HEK293 (cell line): ENCODE results near the gene MED17.
"Not testable (repeated sequence)": the region's sequence is repeated elsewhere in the genome, so short reads cannot be mapped to it uniquely, and the experiment has no call there.

Source experiments
- CTCF ChIA-PET: fragments of 350-600 bp; formaldehyde crosslinking; extraction: SDS; loops from one replicate; lab custom pipeline; 2021; ENCODE audit warnings: antibody characterized with exemption; lab: Yijun Ruan, JAX
- POLR2A ChIA-PET: fragments of 300-600 bp; formaldehyde crosslinking; extraction: SDS; loops from one replicate; lab custom pipeline; 2020; ENCODE audit warnings: antibody characterized with exemption, inconsistent platforms; lab: Yijun Ruan, JAX
- H3K27ac ChIP-seq: fragments of 200-500 bp; sonication (Bioruptor generic); 2 replicates; pipeline ENCODE4 v1.5.1; 2014; ENCODE audit warnings: low read depth, low read length, control low read depth, inconsistent platforms; ENCODE audit errors: extremely low read depth
- H3K36me3 ChIP-seq, 2 experiments: fragments of 200-500 bp in 1 of 2; sonication (Bioruptor generic) in 1 of 2; 1 replicate in 1 of 2; 2 replicates in 1 of 2; pipeline ENCODE4 v1.5.1; 2014 to 2017; ENCODE audit warnings: inconsistent platforms in 2 of 2, low read length in 2 of 2; ENCODE audit not compliant: control insufficient read depth in 2 of 2, insufficient read depth in 1 of 2
- H3K4me1 ChIP-seq: fragments of 200-500 bp; sonication (Bioruptor generic); 2 replicates; pipeline ENCODE4 v1.5.1; 2014; ENCODE audit warnings: mild to moderate bottlenecking, low read length, inconsistent platforms; ENCODE audit not compliant: control insufficient read depth, insufficient read depth
- H3K4me3 ChIP-seq: 2 replicates; pipeline ENCODE4 v1.5.1; 2011; ENCODE audit warnings: low read depth, mild to moderate bottlenecking, control low read depth, low read length, moderate library complexity
- H3K9me3 ChIP-seq: fragments of 200-500 bp; sonication (Bioruptor generic); 2 replicates; pipeline ENCODE4 v1.5.1; 2014; ENCODE audit warnings: low read depth, low read length, inconsistent platforms; ENCODE audit not compliant: control insufficient read depth, insufficient read depth
- BCL6B ChIP-seq: fragments of 450-650 bp; formaldehyde crosslinking; IDR thresholded peaks from 2 replicates; pipeline ENCODE4 v1.5.1; 2017; ENCODE audit warnings: missing biosample characterization, missing genetic modification characterization
- ELK4 ChIP-seq: IDR thresholded peaks from 2 replicates; pipeline ENCODE4 v1.6.1; 2011; ENCODE audit warnings: mild to moderate bottlenecking, low read depth, low read length, borderline replicate concordance
- OSR2 ChIP-seq: fragments of 450-650 bp; formaldehyde crosslinking; IDR thresholded peaks from 2 replicates; pipeline ENCODE4 v1.5.1; 2016; ENCODE audit warnings: missing biosample characterization, missing genetic modification characterization
- PATZ1 ChIP-seq: fragments of 450-650 bp; formaldehyde crosslinking; IDR thresholded peaks from 2 replicates; pipeline ENCODE4 v1.5.1; 2016; ENCODE audit warnings: missing biosample characterization, missing genetic modification characterization
- PRDM2 ChIP-seq: fragments of 450-650 bp; formaldehyde crosslinking; IDR thresholded peaks from 2 replicates; pipeline ENCODE4 v1.5.1; 2016; ENCODE audit warnings: missing biosample characterization, missing genetic modification characterization, borderline replicate concordance
- ZBTB48 ChIP-seq: fragments of 450-650 bp; formaldehyde crosslinking; IDR thresholded peaks from 2 replicates; pipeline ENCODE4 v1.5.1; 2016; ENCODE audit warnings: missing biosample characterization, missing genetic modification characterization
- ZNF148 ChIP-seq: fragments of 450-650 bp; formaldehyde crosslinking; IDR thresholded peaks from 2 replicates; pipeline ENCODE4 v1.5.0; 2017; ENCODE audit warnings: missing biosample characterization, missing genetic modification characterization, borderline replicate concordance
- ZNF174 ChIP-seq: fragments of 450-650 bp; formaldehyde crosslinking; IDR thresholded peaks from 2 replicates; pipeline ENCODE4 v1.5.0; 2017; ENCODE audit warnings: missing biosample characterization, mild to moderate bottlenecking, missing genetic modification characterization
- ZNF214 ChIP-seq: fragments of 450-650 bp; formaldehyde crosslinking; IDR thresholded peaks from 2 replicates; pipeline ENCODE4 v1.5.1; 2017; ENCODE audit warnings: missing biosample characterization, mild to moderate bottlenecking, missing genetic modification characterization, borderline replicate concordance
- ZNF239 ChIP-seq: fragments of 450-650 bp; formaldehyde crosslinking; IDR thresholded peaks from 2 replicates; pipeline ENCODE4 v1.5.1; 2016; ENCODE audit warnings: missing biosample characterization, missing genetic modification characterization
- ZNF433 ChIP-seq: fragments of 450-650 bp; formaldehyde crosslinking; IDR thresholded peaks from 2 replicates; pipeline ENCODE4 v1.5.1; 2016; ENCODE audit warnings: missing biosample characterization, missing genetic modification characterization, low read depth
- ZNF513 ChIP-seq: fragments of 450-650 bp; IDR thresholded peaks from 2 replicates; pipeline ENCODE4 v1.5.1; 2018; ENCODE audit warnings: missing biosample characterization, missing genetic modification characterization
- ZNF560 ChIP-seq: fragments of 450-650 bp; formaldehyde crosslinking; IDR thresholded peaks from 2 replicates; pipeline ENCODE4 v1.5.1; 2017; ENCODE audit warnings: missing biosample characterization, missing genetic modification characterization, borderline replicate concordance
- ZNF626 ChIP-seq: fragments of 450-650 bp; sonication (Bioruptor Pico); formaldehyde crosslinking; IDR thresholded peaks from 2 replicates; pipeline ENCODE4 v1.5.1; 2018; ENCODE audit warnings: missing biosample characterization, missing genetic modification characterization, inconsistent platforms
- TF ChIP-seq, protein P1 (sequence below): fragments of 450-650 bp; formaldehyde crosslinking; IDR thresholded peaks from 2 replicates; pipeline ENCODE4 v1.5.1; 2016; ENCODE audit warnings: missing biosample characterization, missing genetic modification characterization, low read depth

The MED17 gene

DNA sequence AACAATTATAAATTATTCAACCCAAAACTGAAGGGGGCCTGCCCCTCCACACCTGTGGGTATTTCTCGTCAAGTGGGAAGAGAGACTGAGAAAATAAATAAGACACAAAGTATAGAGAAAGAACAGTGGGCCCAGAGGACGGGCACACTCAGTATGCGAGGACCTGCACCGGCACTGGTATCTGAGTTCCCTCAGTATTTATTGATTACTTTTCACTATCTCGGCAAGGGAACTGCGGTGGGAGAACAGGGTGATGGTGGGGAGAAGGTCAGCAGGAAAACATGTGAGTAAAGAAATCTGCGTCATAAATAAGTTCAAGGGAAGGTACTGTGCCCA is 39.4 kb upstream of the MED17 start (continued):
- TF ChIP-seq ZNF560, result no peak
- no peak for TF ChIP-seq ZNF148 (tag by site-specific recombination)
- TF ChIP-seq PATZ1 (tag by site-specific recombination), result no peak

- POLR2A ChIA-PET, result interaction anchor here (1.4 kb wide), 1 partner anchor 39 kb away, joined by 4 read pairs; the partner anchor contains the start of gene MED17
- H3K4me1 ChIP-seq, H3K4me3 ChIP-seq, CTCF ChIA-PET, H3K9me3 ChIP-seq, H3K36me3 ChIP-seq, H3K27ac ChIP-seq: not testable (repeated sequence)
Measured at GRCh38 chr11:93745005-93745755, 38.9 kb upstream of the MED17 start.

DNA sequence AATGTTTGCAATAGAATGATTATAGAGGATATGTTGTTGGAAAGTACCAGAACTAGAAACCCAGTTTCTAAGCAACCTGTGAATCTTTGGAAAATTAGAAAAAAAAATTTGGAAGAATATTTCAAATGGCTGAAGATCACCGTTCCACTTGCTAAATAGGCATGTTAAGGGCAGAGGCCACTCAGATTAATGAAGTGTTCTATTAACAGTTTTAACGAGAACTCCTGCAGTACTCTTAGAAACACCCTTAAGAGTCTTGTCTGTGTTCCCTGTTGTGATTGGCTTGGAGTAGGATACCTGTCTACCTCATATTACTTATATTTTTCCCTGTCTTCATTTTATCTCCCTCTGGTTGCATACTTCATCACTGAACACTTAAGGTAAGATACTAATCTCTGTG is 38.0 kb upstream of the MED17 start:
- Histone ChIP-seq H3K27ac (no peak overlapping the region), H3K4me1 (no peaks in the 10 kb centered on the region), H3K4me3 (no peak overlapping the region), H3K9me3 (no peaks in the 10 kb centered on the region), H3K36me3 (peaks cover 0 to 7% of the 10 kb centered on the region in 2 experiments; a peak in 2 of 3 replicates)
- CTCF ChIA-PET, result no interaction called here
- POLR2A ChIA-PET, result interaction anchor here (1.4 kb wide), 1 partner anchor 38 kb away, joined by 4 read pairs; the partner anchor contains the start of gene MED17
- TF ChIP-seq ZNF174 (tag by site-specific recombination) (no peak), ZNF513 (tag by site-specific recombination) (no peak), ZNF239 (tag by site-specific recombination) (no peak), ELK4 (no peak), PRDM2 (tag by site-specific recombination) (no peak), ZNF214 (tag by site-specific recombination) (no peak), ZNF433 (tag by site-specific recombination) (no peak), ZNF626 (tag by site-specific recombination) (no peak), OSR2 (tag by site-specific recombination) (no peak), BCL6B (tag by site-specific recombination) (no peak), ZBTB48 (tag by site-specific recombination) (no peak)
- TF ChIP-seq, protein P1, sequence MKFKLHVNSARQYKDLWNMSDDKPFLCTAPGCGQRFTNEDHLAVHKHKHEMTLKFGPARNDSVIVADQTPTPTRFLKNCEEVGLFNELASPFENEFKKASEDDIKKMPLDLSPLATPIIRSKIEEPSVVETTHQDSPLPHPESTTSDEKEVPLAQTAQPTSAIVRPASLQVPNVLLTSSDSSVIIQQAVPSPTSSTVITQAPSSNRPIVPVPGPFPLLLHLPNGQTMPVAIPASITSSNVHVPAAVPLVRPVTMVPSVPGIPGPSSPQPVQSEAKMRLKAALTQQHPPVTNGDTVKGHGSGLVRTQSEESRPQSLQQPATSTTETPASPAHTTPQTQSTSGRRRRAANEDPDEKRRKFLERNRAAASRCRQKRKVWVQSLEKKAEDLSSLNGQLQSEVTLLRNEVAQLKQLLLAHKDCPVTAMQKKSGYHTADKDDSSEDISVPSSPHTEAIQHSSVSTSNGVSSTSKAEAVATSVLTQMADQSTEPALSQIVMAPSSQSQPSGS (tag by site-specific recombination), result no peak
